MM.1S (cell line): ENCODE results near the gene TRIM44.

Experiments used
- DNase-seq: peaks from one replicate; pipeline ENCODE4 v3.0.0-alpha.2; 2015
- H2AFZ ChIP-seq: fragments of 300-600 bp; sonication (generic); 2 replicates; pipeline ENCODE4 v1.6.0; 2016; ENCODE audit warnings: antibody characterized with exemption, low read length
- H3F3A ChIP-seq: fragments of 300-600 bp; sonication (generic); 2 replicates; pipeline ENCODE4 v1.6.1; 2016; ENCODE audit warnings: mild to moderate bottlenecking, antibody characterized with exemption, low read length, moderate library complexity, mixed read lengths; ENCODE audit not compliant: insufficient read depth
- H3K27ac ChIP-seq: fragments of 300-600 bp; sonication (generic); 2 replicates; pipeline ENCODE4 v1.5.1; 2016; ENCODE audit warnings: mild to moderate bottlenecking, low read length
- H3K27me3 ChIP-seq: fragments of 300-600 bp; sonication (generic); replicated peaks from 2 replicates; pipeline ENCODE4 v1.6.0; 2016; ENCODE audit warnings: low read length; ENCODE audit not compliant: insufficient read depth
- H3K36me3 ChIP-seq: fragments of 300-600 bp; sonication (generic); replicated peaks from 2 replicates; pipeline ENCODE4 v1.6.1; 2016; ENCODE audit warnings: mild to moderate bottlenecking, low read length, mixed read lengths; ENCODE audit not compliant: insufficient read depth
- H3K4me1 ChIP-seq: fragments of 300-600 bp; sonication (generic); 2 replicates; pipeline ENCODE4 v1.6.1; 2016; ENCODE audit warnings: low read length, mixed read lengths
- H3K4me2 ChIP-seq: fragments of 300-600 bp; sonication (generic); 2 replicates; pipeline ENCODE4 v1.6.0; 2016; ENCODE audit warnings: low read depth, low read length
- H3K4me3 ChIP-seq: fragments of 300-600 bp; sonication (generic); 2 replicates; pipeline ENCODE4 v1.5.1; 2016; ENCODE audit warnings: low read length, mixed read lengths
- H3K79me2 ChIP-seq: fragments of 300-600 bp; sonication (generic); 2 replicates; pipeline ENCODE4 v1.6.1; 2016; ENCODE audit warnings: mixed run types, low read length, mixed read lengths
- H3K9ac ChIP-seq: fragments of 300-600 bp; sonication (generic); 2 replicates; pipeline ENCODE4 v1.6.1; 2016; ENCODE audit warnings: low read length, mixed read lengths
- H3K9me2 ChIP-seq: fragments of 300-600 bp; sonication (generic); replicated peaks from 2 replicates; pipeline ENCODE4 v1.6.1; 2016; ENCODE audit warnings: mild to moderate bottlenecking, low read length, mixed read lengths; ENCODE audit not compliant: insufficient read depth
- H3K9me3 ChIP-seq: fragments of 300-600 bp; sonication (generic); replicated peaks from 2 replicates; pipeline ENCODE4 v1.6.1; 2016; ENCODE audit warnings: mild to moderate bottlenecking, low read length, mixed read lengths; ENCODE audit not compliant: insufficient read depth
- H4K20me1 ChIP-seq: fragments of 300-600 bp; sonication (generic); 2 replicates; pipeline ENCODE4 v1.6.1; 2016; ENCODE audit warnings: mild to moderate bottlenecking, low read length, moderate library complexity, mixed read lengths; ENCODE audit not compliant: insufficient read depth
- EZH2 ChIP-seq: fragments of 300-600 bp; sonication (generic); optimal IDR thresholded peaks from 2 replicates; pipeline ENCODE3; 2017; ENCODE audit warnings: low read depth, mild to moderate bottlenecking, antibody characterized with exemption, low read length, mixed read lengths
- EZH2phosphoT487 ChIP-seq: fragments of 300-600 bp; sonication (generic); IDR thresholded peaks from 2 replicates; pipeline ENCODE4 v1.6.1; 2018; ENCODE audit warnings: antibody characterized with exemption, low read length
- TF ChIP-seq, protein P1 (sequence below): fragments of 300-600 bp; sonication (generic); IDR thresholded peaks from 2 replicates; pipeline ENCODE4 v1.5.1; 2016; ENCODE audit warnings: antibody characterized with exemption, low read length, mixed read lengths

The TRIM44 gene

DNA sequence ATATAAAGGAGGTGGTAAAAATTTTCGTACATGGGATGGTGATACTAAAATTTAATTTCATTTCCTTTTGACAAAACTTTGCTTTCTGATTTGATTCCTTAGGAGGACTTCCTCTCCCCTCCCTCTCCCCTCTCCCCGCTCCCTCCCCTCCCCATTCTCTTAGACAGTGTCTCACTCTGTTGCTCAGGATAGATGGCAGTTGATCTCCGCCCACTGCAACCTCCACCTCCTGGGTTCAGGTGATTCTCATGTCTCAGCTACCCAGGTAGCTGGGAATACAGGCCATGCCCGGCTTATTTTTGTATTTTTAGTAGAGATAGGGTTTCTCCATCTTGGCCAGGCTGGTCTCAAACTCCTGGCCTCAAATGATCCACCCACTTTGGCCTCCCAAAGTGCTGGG lies 15.9 kb downstream of the TRIM44 start:
- H4K20me1 ChIP-seq: no peaks in the 10 kb centered on the region; the same call in 1 of the 2 replicates
- H3K9me3 ChIP-seq: no peaks in the 10 kb centered on the region
- H3K36me3 ChIP-seq: no peaks in the 10 kb centered on the region
- no peak overlapping the region for H3K27ac ChIP-seq
- no peak overlapping the region for H2AFZ ChIP-seq
- no peaks in the 10 kb centered on the region for H3F3A ChIP-seq
- TF ChIP-seq, protein P1, sequence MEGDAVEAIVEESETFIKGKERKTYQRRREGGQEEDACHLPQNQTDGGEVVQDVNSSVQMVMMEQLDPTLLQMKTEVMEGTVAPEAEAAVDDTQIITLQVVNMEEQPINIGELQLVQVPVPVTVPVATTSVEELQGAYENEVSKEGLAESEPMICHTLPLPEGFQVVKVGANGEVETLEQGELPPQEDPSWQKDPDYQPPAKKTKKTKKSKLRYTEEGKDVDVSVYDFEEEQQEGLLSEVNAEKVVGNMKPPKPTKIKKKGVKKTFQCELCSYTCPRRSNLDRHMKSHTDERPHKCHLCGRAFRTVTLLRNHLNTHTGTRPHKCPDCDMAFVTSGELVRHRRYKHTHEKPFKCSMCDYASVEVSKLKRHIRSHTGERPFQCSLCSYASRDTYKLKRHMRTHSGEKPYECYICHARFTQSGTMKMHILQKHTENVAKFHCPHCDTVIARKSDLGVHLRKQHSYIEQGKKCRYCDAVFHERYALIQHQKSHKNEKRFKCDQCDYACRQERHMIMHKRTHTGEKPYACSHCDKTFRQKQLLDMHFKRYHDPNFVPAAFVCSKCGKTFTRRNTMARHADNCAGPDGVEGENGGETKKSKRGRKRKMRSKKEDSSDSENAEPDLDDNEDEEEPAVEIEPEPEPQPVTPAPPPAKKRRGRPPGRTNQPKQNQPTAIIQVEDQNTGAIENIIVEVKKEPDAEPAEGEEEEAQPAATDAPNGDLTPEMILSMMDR: no peak
- TF ChIP-seq EZH2: no peak
- no peak for TF ChIP-seq EZH2phosphoT487
- no peak overlapping the region for H3K4me3 ChIP-seq
- H3K9ac ChIP-seq: no peak overlapping the region
- DNase-seq: no peak
- H3K4me2 ChIP-seq: no peak overlapping the region
- no peaks in the 10 kb centered on the region for H3K9me2 ChIP-seq
- no peaks in the 10 kb centered on the region for H3K27me3 ChIP-seq
- H3K4me1 ChIP-seq: peaks cover 27% of the 10 kb centered on the region
- peaks cover 74% of the 10 kb centered on the region for H3K79me2 ChIP-seq

DNA sequence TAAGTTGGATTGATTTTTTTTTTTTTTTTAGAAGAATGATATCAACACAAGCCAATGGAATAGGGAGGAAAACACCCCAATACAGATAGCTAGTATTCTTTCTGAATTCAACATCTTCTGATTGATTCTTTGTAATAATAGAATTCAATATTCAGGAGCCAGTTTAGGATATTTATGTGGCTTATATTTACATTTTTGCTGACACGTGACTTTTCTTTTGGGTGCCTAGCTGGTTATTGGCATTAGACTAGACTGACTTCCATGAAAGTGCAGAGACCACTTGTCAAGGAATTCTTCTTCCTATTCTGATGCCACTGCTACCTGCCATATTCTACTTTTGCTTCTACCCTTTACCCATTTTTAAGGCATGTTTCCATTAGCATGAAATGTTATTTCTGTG lies 16.4 kb downstream of the TRIM44 start:
- no peak for DNase-seq
- Histone ChIP-seq H3K79me2 (peaks cover 72% of the 10 kb centered on the region), H3K27ac (no peak overlapping the region), H3K4me1 (peaks cover 31% of the 10 kb centered on the region), H2AFZ (no peak overlapping the region), H3K9ac (no peak overlapping the region), H3K4me2 (no peak overlapping the region), H3K27me3 (no peaks in the 10 kb centered on the region), H3K36me3 (no peaks in the 10 kb centered on the region), H3K9me3 (no peaks in the 10 kb centered on the region), H3F3A (no peaks in the 10 kb centered on the region), H3K4me3 (no peak overlapping the region), H3K9me2 (no peaks in the 10 kb centered on the region), H4K20me1 (no peaks in the 10 kb centered on the region; the same call in 1 of the 2 replicates)
- TF ChIP-seq, protein P1: no peak
- TF ChIP-seq EZH2phosphoT487: no peak

DNA sequence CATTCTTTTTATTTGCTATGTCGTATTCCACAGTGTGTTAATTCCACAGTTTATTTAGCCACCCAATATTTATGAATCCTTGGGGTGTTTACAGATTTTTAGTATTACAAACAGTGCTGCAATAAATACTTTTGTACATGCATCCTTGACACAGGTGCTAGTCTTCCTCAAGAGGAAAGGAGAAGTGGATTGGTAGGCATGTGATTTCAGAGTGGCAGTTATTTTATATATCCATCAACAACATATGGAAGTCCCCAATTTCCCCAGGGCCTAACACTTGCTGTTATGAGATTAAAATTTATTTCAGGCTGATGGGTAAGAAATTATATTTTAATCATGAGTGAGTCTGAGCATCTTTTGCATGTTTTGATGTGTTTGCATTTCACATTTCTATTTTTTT lies 17.9 kb downstream of the TRIM44 start:
- Histone ChIP-seq H3K9me2 (no peaks in the 10 kb centered on the region), H3K9me3 (no peaks in the 10 kb centered on the region), H3K4me1 (peaks cover 28% of the 10 kb centered on the region), H4K20me1 (no peaks in the 10 kb centered on the region; the same call in 1 of the 2 replicates), H3F3A (no peaks in the 10 kb centered on the region), H3K4me3 (no peak overlapping the region), H3K27ac (no peak overlapping the region), H3K4me2 (no peak overlapping the region), H3K27me3 (no peaks in the 10 kb centered on the region), H3K36me3 (no peaks in the 10 kb centered on the region), H3K9ac (no peak overlapping the region), H2AFZ (no peak overlapping the region), H3K79me2 (peaks cover 65% of the 10 kb centered on the region)
- DNase-seq: no peak
- TF ChIP-seq EZH2 (no peak), EZH2phosphoT487 (no peak)
- TF ChIP-seq, protein P1: no peak
